T-cell (primary cell): Measurements from ENCODE around the gene TRIM41. TPM values are rescaled to one million over a fixed set of nuclear protein-coding genes. Genes with fewer than 3 reads are reported as not detected.
"Not testable (repeated sequence)": the region's sequence is repeated elsewhere in the genome, so short reads cannot be mapped to it uniquely, and the experiment has no call there.

Experiments
- ATAC-seq, 4 experiments: fragments of 200-7000 bp in 3 of 4; fragments of 150-1000 bp in 1 of 4; cut with Tn5 transposase; replicated peaks in 1 of 4; 1 replicate in 3 of 4; 2 replicates in 1 of 4; pipeline ENCODE4 v1.10.0; 2021; ENCODE audit warnings: moderate library complexity in 3 of 4, mild to moderate bottlenecking in 2 of 4, moderate number of reproducible peaks in 1 of 4
- CTCF ChIA-PET, 2 donors: fragments of 300-600 bp; sonication (Branson Sonifier 250); formaldehyde crosslinking; loops; one replicate each; lab custom pipeline; 2022; ENCODE audit warnings: antibody characterized with exemption in 2 of 2; lab: Charles Lee
- POLR2A ChIA-PET, 2 donors: fragments of 300-600 bp; sonication (Branson Sonifier 250); formaldehyde crosslinking; loops; one replicate each; lab custom pipeline; 2022; ENCODE audit warnings: antibody characterized with exemption in 2 of 2; lab: Charles Lee
- DNase-seq, 35 experiments: peaks; one replicate each; pipeline versions ENCODE4 v3.0.0 to v3.0.0-alpha.2; 2013 to 2023
- H3K27ac ChIP-seq: one replicate; pipeline ENCODE4 v1.5.1; 2013; ENCODE audit warnings: low read length
- H3K27me3 ChIP-seq, 2 experiments: replicated peaks in 1 of 2; 1 replicate in 1 of 2; 2 replicates in 1 of 2; pipeline versions ENCODE4 v1.6.1 to v1.7.0; 2013; ENCODE audit warnings: low read length in 1 of 2, mixed read lengths in 1 of 2; ENCODE audit not compliant: control insufficient read depth in 2 of 2, insufficient read depth in 2 of 2; ENCODE audit errors: extremely low read depth in 1 of 2
- H3K36me3 ChIP-seq, 2 donors: 1 replicate in 1 of 2; 2 replicates in 1 of 2; pipeline versions ENCODE4 v1.6.1 to v1.7.0; 2013; ENCODE audit warnings: low read length in 1 of 2; ENCODE audit not compliant: control insufficient read depth in 2 of 2, insufficient read depth in 1 of 2; ENCODE audit errors: extremely low read depth in 1 of 2
- H3K4me1 ChIP-seq, 2 experiments: 1 replicate in 1 of 2; 2 replicates in 1 of 2; pipeline versions ENCODE4 v1.6.1 to v1.7.0; 2013; ENCODE audit warnings: low read length in 2 of 2, mixed read lengths in 1 of 2; ENCODE audit not compliant: insufficient read depth in 2 of 2, control insufficient read depth in 1 of 2; ENCODE audit errors: extremely low read depth in 1 of 2
- H3K4me3 ChIP-seq, 2 donors: 1 replicate in 1 of 2; 2 replicates in 1 of 2; pipeline versions ENCODE4 v1.5.1 to v1.7.0; 2013; ENCODE audit warnings: mild to moderate bottlenecking in 2 of 2, low read length in 1 of 2, moderate library complexity in 1 of 2; ENCODE audit not compliant: control insufficient read depth in 1 of 2; ENCODE audit errors: extremely low read depth in 1 of 2
- H3K9me3 ChIP-seq: 2 replicates; pipeline ENCODE4 v1.7.0; 2013
- H3K27ac Mint-ChIP-seq, 2 donors: one replicate each; pipeline ENCODE4 v1.8.0; 2020 to 2021; ENCODE audit warnings: mild to moderate bottlenecking in 2 of 2, mixed read lengths in 2 of 2
- H3K27me3 Mint-ChIP-seq, 2 donors: one replicate each; pipeline ENCODE4 v1.8.0; 2021 to 2022; ENCODE audit warnings: mixed read lengths in 2 of 2
- H3K36me3 Mint-ChIP-seq: one replicate; pipeline ENCODE4 v1.8.0; 2021; ENCODE audit warnings: mixed read lengths
- H3K4me1 Mint-ChIP-seq, 3 donors: one replicate each; pipeline ENCODE4 v1.8.0; 2020 to 2022; ENCODE audit warnings: mixed read lengths in 3 of 3, mild to moderate bottlenecking in 1 of 3
- H3K4me3 Mint-ChIP-seq, 3 donors: one replicate each; pipeline ENCODE4 v1.8.0; 2020 to 2022; ENCODE audit warnings: mild to moderate bottlenecking in 3 of 3, mixed read lengths in 3 of 3, moderate library complexity in 3 of 3
- H3K9me3 Mint-ChIP-seq, 3 donors: one replicate each; pipeline ENCODE4 v1.8.0; 2020 to 2022; ENCODE audit warnings: mixed read lengths in 3 of 3
- WGBS: methylation state at CpG from one replicate; pipeline ENCODE4 v1.1.5; 2013; ENCODE audit warnings: missing lambda C conversion rate; ENCODE audit not compliant: insufficient coverage; 5-methylcytosine and 5-hydroxymethylcytosine counted together
- total RNA-seq, 35 experiments: library from RNA in 6 of 35; stranded (reverse) in 6 of 35; fragments of 120-200 nt in 1 of 35; gene quantifications; one replicate each; pipeline versions ENCODE4 v1.2.1 to v1.2.4 and lab custom pipeline; 2013 to 2026

The TRIM41 gene
- total RNA-seq, 5 donors from 2014 or later (not counting 1 experiment from before 2014, with no cell fraction given) = 32.2 to 46.2 (median 36.7) TPM

DNA sequence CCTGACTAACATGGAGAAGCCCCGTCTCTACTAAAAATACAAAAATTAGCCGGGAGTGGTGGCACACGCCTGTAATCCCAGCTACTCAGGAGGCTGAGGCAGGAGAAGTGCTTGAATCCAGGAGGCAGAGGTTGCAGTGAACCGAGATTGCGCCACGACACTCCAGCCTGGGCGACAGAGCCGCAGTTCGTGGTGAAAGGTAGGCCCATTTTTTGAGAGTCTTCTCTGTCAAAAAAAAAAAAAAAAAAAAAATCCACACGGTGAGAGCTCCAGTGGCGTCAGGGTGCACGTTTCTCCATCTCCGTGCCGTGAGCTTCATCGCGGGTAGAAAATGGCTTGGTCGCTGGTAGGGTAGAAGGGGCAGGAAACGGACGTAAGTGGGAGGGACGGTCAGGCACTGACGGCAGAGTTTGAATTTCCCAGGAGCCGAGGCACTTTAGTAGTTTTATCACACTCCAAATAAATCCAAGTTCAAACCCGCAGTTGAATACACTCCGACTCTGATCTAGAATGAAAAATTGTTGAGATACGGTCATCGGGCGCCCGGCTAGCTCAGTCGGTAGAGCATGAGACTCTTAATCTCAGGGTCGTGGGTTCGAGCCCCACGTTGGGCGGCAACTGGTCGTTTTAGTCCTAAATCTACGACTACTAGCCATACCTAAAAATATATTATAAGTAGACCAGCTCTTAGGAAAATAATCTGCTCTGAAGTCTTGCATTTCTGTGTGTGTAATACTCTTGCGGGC is 15.7 kb upstream of the TRIM41 start:
- no CpG with 5 or more reads among the region's 36 CpGs for WGBS
- POLR2A ChIA-PET = interaction anchor here (0.6 to 1.4 kb wide), 9 partner anchors 14 to 913 kb away, joined by 3 to 13 read pairs (median 4); partner anchors contain the start of gene TRIM52 (in 1 of the 2)
- DNase-seq = peak in 33 of 35 experiments; percentile 49 to 86 (median 64)

DNA sequence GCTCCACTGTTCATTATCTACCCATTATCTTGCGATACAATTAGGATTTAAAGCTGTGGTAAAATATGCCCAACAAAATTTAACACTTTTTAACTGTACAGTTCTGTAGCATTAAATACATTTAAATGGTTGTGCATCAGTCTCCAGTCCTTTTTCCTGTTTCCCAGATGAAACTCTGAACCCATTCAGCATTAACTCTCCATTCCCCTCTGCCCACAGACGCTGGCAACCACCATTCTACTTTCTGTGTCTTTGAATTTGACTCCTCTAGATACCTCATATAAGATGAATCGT is 15.2 kb upstream of the TRIM41 start:
- H3K4me1 Mint-ChIP-seq = peaks cover 32 to 47% (median 34%) of the 10 kb centered on the region in 3 donors

More for the DNA sequence above, 15.7 kb upstream of the TRIM41 start:
- Mint-ChIP-seq H3K36me3 (no peaks in the 10 kb centered on the region), H3K4me1 (peaks cover 31 to 46% (median 34%) of the 10 kb centered on the region in 3 donors), H3K4me3 (peak overlapping the region; percentile 84 to 92 (median 88)), H3K9me3 (peaks cover 0 to 5% (median 0%) of the 10 kb centered on the region in 3 donors), H3K27me3 (peaks cover 0 to 13% of the 10 kb centered on the region in 2 donors), H3K27ac (peak overlapping the region; percentile 93 to 95)
- peaks cover 11 to 37% of the 10 kb centered on the region in 2 experiments for H3K4me1 ChIP-seq
- H3K36me3 ChIP-seq = no peaks in the 10 kb centered on the region
- H3K27ac ChIP-seq = peak overlapping the region; percentile 65
- CTCF ChIA-PET = interaction anchor here (0.6 to 2.3 kb wide), 9 partner anchors 9 to 408 kb away, joined by 3 to 29 read pairs (median 6); no protein-coding TSS in a partner anchor
- ATAC-seq = peak; percentile 25 to 73 (median 50)
- no peaks in the 10 kb centered on the region for H3K9me3 ChIP-seq
- peak overlapping the region; percentile 47 to 84 for H3K4me3 ChIP-seq
- H3K27me3 ChIP-seq = peaks cover 5 to 26% of the 10 kb centered on the region in 2 experiments

GRCh38 chr5:181209006-181209405 is 14.1 kb upstream of the TRIM41 start:
- WGBS = 85% methylated on average over 9 of the region's 24 CpGs
- peaks cover 3 to 18% of the 10 kb centered on the region in 2 experiments for H3K27me3 ChIP-seq
- POLR2A ChIA-PET, H3K9me3 Mint-ChIP-seq, H3K36me3 Mint-ChIP-seq, H3K4me3 ChIP-seq, H3K27ac ChIP-seq, H3K27ac Mint-ChIP-seq, CTCF ChIA-PET, ATAC-seq, H3K36me3 ChIP-seq, H3K4me3 Mint-ChIP-seq, H3K9me3 ChIP-seq, DNase-seq: not testable (repeated sequence)
- peaks cover 11 to 31% of the 10 kb centered on the region in 2 experiments for H3K4me1 ChIP-seq
- Mint-ChIP-seq H3K4me1 (peaks cover 32 to 54% (median 35%) of the 10 kb centered on the region in 3 donors), H3K27me3 (peaks cover 0 to 13% of the 10 kb centered on the region in 2 donors)

More for the DNA sequence above, 15.2 kb upstream of the TRIM41 start:
- ATAC-seq (no peak), DNase-seq (no peak)
- Histone ChIP-seq H3K36me3 (no peaks in the 10 kb centered on the region), H3K27me3 (peaks cover 5 to 26% of the 10 kb centered on the region in 2 experiments), H3K4me3 (peak overlapping the region in 1 of 2 donors; percentile 47), H3K9me3 (no peaks in the 10 kb centered on the region), H3K4me1 (peaks cover 11 to 37% of the 10 kb centered on the region in 2 experiments), H3K27ac (peak overlapping the region; percentile 65)
- WGBS = 29% methylated on average over 1 of the region's 3 CpGs
- ChIA-PET POLR2A (interaction anchor here (0.6 to 1.3 kb wide), 6 partner anchors 16 to 914 kb away, joined by 3 to 13 read pairs (median 4); no protein-coding TSS in a partner anchor), CTCF (interaction anchor here in 1 of 2 donors (0.5 to 2.3 kb wide), 8 partner anchors 8 to 409 kb away, joined by 3 to 29 read pairs (median 6); no protein-coding TSS in a partner anchor)
- H3K4me3 Mint-ChIP-seq = peak overlapping the region; percentile 84 to 92 (median 88)
- H3K36me3 Mint-ChIP-seq = no peaks in the 10 kb centered on the region
- H3K27ac Mint-ChIP-seq = peak overlapping the region; percentile 93 to 95
- H3K9me3 Mint-ChIP-seq = peaks cover 0 to 5% (median 0%) of the 10 kb centered on the region in 3 donors
- peaks cover 0 to 13% of the 10 kb centered on the region in 2 donors for H3K27me3 Mint-ChIP-seq

DNA sequence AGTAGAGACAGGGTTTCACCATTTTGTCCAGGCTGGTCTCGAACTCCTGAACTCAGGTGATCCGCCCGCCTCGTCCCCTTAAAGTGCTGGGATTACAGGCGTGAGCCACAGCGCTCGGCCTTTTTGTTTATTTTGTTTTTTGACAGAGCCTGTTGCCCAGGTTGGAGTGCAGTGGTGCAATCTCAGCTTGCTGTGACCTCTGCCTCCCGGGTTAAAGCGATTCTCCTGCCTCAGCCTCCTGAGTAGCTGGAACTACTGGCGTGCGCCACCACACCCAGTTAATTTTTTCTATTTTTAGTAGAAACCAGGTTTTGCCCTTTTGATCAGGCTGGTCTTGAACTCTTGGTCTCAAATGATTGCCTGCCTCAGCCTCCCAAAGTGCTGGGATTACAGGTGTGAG is 12.9 kb upstream of the TRIM41 start:
- ATAC-seq, H3K36me3 Mint-ChIP-seq, DNase-seq, H3K4me3 ChIP-seq, H3K36me3 ChIP-seq, CTCF ChIA-PET, H3K4me3 Mint-ChIP-seq, H3K9me3 ChIP-seq, H3K27ac Mint-ChIP-seq, H3K27ac ChIP-seq, H3K9me3 Mint-ChIP-seq: not testable (repeated sequence)
- H3K4me1 ChIP-seq = peaks cover 9 to 28% of the 10 kb centered on the region in 2 experiments
- peaks cover 3 to 13% of the 10 kb centered on the region in 2 experiments for H3K27me3 ChIP-seq
- Mint-ChIP-seq H3K4me1 (peaks cover 30 to 51% (median 34%) of the 10 kb centered on the region in 3 donors), H3K27me3 (peaks cover 0 to 13% of the 10 kb centered on the region in 2 donors)
- POLR2A ChIA-PET = interaction anchor here in 1 of 2 donors (0.6 kb wide), 1 partner anchor 21 kb away, joined by 9 read pairs; no protein-coding TSS in a partner anchor
- 89% methylated on average over 11 of the region's 11 CpGs for WGBS

DNA sequence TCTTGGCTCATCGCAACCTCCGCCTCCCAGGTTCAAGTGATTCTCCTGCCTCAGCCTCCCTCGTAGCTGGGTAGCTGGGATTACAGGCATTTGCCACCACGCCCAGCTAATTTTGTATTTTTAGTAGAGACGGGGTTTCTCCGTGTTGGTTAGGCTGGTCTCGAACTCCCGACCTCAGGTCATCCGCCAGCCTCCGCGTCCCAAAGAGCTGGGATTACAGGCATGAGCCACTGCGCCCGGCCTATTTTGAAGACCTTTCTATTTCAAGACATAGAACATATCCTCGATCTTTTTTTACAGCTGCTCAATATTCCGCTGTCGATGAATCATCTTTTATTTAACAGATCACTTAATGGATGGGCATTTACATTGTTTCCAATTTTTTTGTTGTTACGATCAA is 12.4 kb upstream of the TRIM41 start:
- WGBS = 88% methylated on average over 5 of the region's 17 CpGs
- H3K9me3 ChIP-seq, H3K36me3 ChIP-seq, CTCF ChIA-PET, H3K4me3 Mint-ChIP-seq, H3K27me3 ChIP-seq, H3K27ac ChIP-seq, H3K27ac Mint-ChIP-seq, ATAC-seq, H3K9me3 Mint-ChIP-seq, H3K4me3 ChIP-seq, H3K36me3 Mint-ChIP-seq, DNase-seq: not testable (repeated sequence)
- POLR2A ChIA-PET = interaction anchor here in 1 of 2 donors (0.6 kb wide), 1 partner anchor 21 kb away, joined by 9 read pairs; no protein-coding TSS in a partner anchor
- Mint-ChIP-seq H3K4me1 (peaks cover 28 to 46% (median 31%) of the 10 kb centered on the region in 3 donors), H3K27me3 (peaks cover 0 to 11% of the 10 kb centered on the region in 2 donors)
- peaks cover 5 to 23% of the 10 kb centered on the region in 2 experiments for H3K4me1 ChIP-seq

- Histone ChIP-seq H3K36me3 (no peaks in the 10 kb centered on the region), H3K4me1 (peaks cover 3 to 23% of the 10 kb centered on the region in 2 experiments), H3K27me3 (peaks cover 0 to 4% of the 10 kb centered on the region in 2 experiments), H3K27ac (no peak overlapping the region), H3K4me3 (no peak overlapping the region), H3K9me3 (no peaks in the 10 kb centered on the region)
- H3K27me3 Mint-ChIP-seq = peaks cover 0 to 6% of the 10 kb centered on the region in 2 donors
- ATAC-seq (no peak), DNase-seq (peak in 2 of 35 experiments; percentile 28 to 40)
- 64% methylated on average over 3 of the region's 7 CpGs for WGBS
- ChIA-PET CTCF (interaction anchor here (0.6 kb wide), 2 partner anchors 38 to 379 kb away, joined by 6 read pairs; no protein-coding TSS in a partner anchor), POLR2A (no interaction called here)
- H3K36me3 Mint-ChIP-seq = no peaks in the 10 kb centered on the region
- peaks cover 0 to 5% (median 0%) of the 10 kb centered on the region in 3 donors for H3K9me3 Mint-ChIP-seq
- no peak overlapping the region for H3K4me3 Mint-ChIP-seq
- H3K27ac Mint-ChIP-seq = peak overlapping the region in 1 of 2 donors; percentile 6
- H3K4me1 Mint-ChIP-seq = peaks cover 25 to 43% (median 28%) of the 10 kb centered on the region in 3 donors
Measured at GRCh38 chr5:181211208-181211607, 11.9 kb upstream of the TRIM41 start.
